Neural cell (in vitro differentiated cells): ENCODE results near the gene TBC1D14. TPM values are rescaled to one million over a fixed set of nuclear protein-coding genes. Genes with fewer than 3 reads are reported as not detected.

Experiments used
- H2AFZ ChIP-seq: fragments of 200-600, 300-800 bp; sonication (generic), shearing (Covaris generic); 2 replicates; pipeline ENCODE4 v1.6.0; 2014; ENCODE audit warnings: low read depth, mild to moderate bottlenecking, antibody characterized with exemption, low read length, moderate library complexity
- H3F3A ChIP-seq: fragments of 200-600 bp; shearing (Covaris generic); 2 replicates; pipeline ENCODE4 v1.6.1; 2016; ENCODE audit warnings: mild to moderate bottlenecking, moderate library complexity, mixed read lengths, antibody characterized with exemption, low read length; ENCODE audit not compliant: insufficient read depth, poor library complexity, severe bottlenecking
- H3K27ac ChIP-seq: fragments of 200-600, 300-800 bp; sonication (generic), shearing (Covaris generic); 2 replicates; pipeline ENCODE4 v1.5.1; 2014; ENCODE audit warnings: mild to moderate bottlenecking, low read length, moderate library complexity
- H3K27me3 ChIP-seq: fragments of 300-800, 200-600 bp; sonication (generic), shearing (Covaris generic); 2 replicates; pipeline ENCODE4 v1.6.0; 2014; ENCODE audit warnings: mild to moderate bottlenecking, low read depth, low read length, moderate library complexity; ENCODE audit not compliant: insufficient read depth
- H3K36me3 ChIP-seq: fragments of 300-800, 200-600 bp; sonication (generic), shearing (Covaris generic); 2 replicates; pipeline ENCODE4 v1.5.1; 2014; ENCODE audit warnings: mild to moderate bottlenecking, antibody characterized with exemption, low read length, moderate library complexity; ENCODE audit not compliant: insufficient read depth
- H3K4me2 ChIP-seq: fragments of 300-800, 200-600 bp; sonication (generic), shearing (Covaris generic); 2 replicates; pipeline ENCODE4 v1.6.0; 2014; ENCODE audit warnings: mild to moderate bottlenecking, low read length
- H3K4me3 ChIP-seq: fragments of 300-800, 200-600 bp; sonication (generic), shearing (Covaris generic); 2 replicates; pipeline ENCODE4 v1.5.1; 2014; ENCODE audit warnings: mild to moderate bottlenecking, low read length, moderate library complexity
- H3K79me2 ChIP-seq: fragments of 200-600 bp; shearing (Covaris generic); replicated peaks from 2 replicates; pipeline ENCODE4 v1.6.0; 2014; ENCODE audit warnings: mild to moderate bottlenecking, low read length, moderate library complexity; ENCODE audit not compliant: insufficient read depth
- H3K9ac ChIP-seq: fragments of 300-800, 200-600 bp; sonication (generic), shearing (Covaris generic); 2 replicates; pipeline ENCODE4 v1.6.1; 2016; ENCODE audit warnings: mild to moderate bottlenecking, low read length, mixed read lengths
- H3K9me2 ChIP-seq: fragments of 200-600 bp; shearing (Covaris generic); 2 replicates; pipeline ENCODE4 v1.6.1; 2016; ENCODE audit warnings: mild to moderate bottlenecking, low read length, mixed read lengths; ENCODE audit not compliant: insufficient read depth
- H3K9me3 ChIP-seq: fragments of 200-600, 300-800 bp; sonication (generic), shearing (Covaris generic); 2 replicates; pipeline ENCODE4 v1.6.1; 2016; ENCODE audit warnings: mild to moderate bottlenecking, mixed run types, low read length, moderate library complexity, mixed read lengths
- H4K20me1 ChIP-seq: fragments of 200-600 bp; shearing (Covaris generic); 2 replicates; pipeline ENCODE4 v1.6.1; 2016; ENCODE audit warnings: mild to moderate bottlenecking, mixed run types; ENCODE audit not compliant: insufficient read depth
- CTCF ChIP-seq: fragments of 450-650 bp; IDR thresholded peaks from 2 replicates; pipeline ENCODE4 v1.5.1; 2014; ENCODE audit warnings: antibody characterized with exemption, mild to moderate bottlenecking, moderate library complexity; ENCODE audit not compliant: poor library complexity, severe bottlenecking
- EP300 ChIP-seq: fragments of 450-650 bp; conservative IDR thresholded peaks from 2 replicates; pipeline ENCODE4 v1.6.1; 2014; ENCODE audit warnings: antibody characterized with exemption, mild to moderate bottlenecking, moderate library complexity; ENCODE audit not compliant: poor library complexity, severe bottlenecking
- EZH2 ChIP-seq: fragments of 200-600, 300-800 bp; shearing (Covaris generic), sonication (generic); IDR thresholded peaks from 2 replicates; pipeline ENCODE4 v1.6.1; 2014; ENCODE audit warnings: antibody characterized with exemption, low read length, borderline replicate concordance, mild to moderate bottlenecking; ENCODE audit not compliant: insufficient read depth, poor library complexity, severe bottlenecking
- MXI1 ChIP-seq: fragments of 450-650 bp; conservative IDR thresholded peaks from 2 replicates; pipeline ENCODE4 v1.6.1; 2014; ENCODE audit warnings: antibody characterized with exemption, mild to moderate bottlenecking; ENCODE audit not compliant: poor library complexity, severe bottlenecking
- POLR2AphosphoS5 ChIP-seq: IDR thresholded peaks from 2 replicates; pipeline ENCODE4 v1.6.1; 2012
- RAD21 ChIP-seq: fragments of 450-650 bp; conservative IDR thresholded peaks from 2 replicates; pipeline ENCODE4 v1.6.1; 2014; ENCODE audit warnings: antibody characterized with exemption, mild to moderate bottlenecking, moderate library complexity
- REST ChIP-seq: IDR thresholded peaks from 2 replicates; pipeline ENCODE4 v1.6.1; 2012; ENCODE audit warnings: borderline replicate concordance
- SMC3 ChIP-seq: fragments of 450-650 bp; conservative IDR thresholded peaks from 2 replicates; pipeline ENCODE4 v1.6.1; 2014; ENCODE audit warnings: antibody characterized with exemption, mild to moderate bottlenecking, moderate library complexity; ENCODE audit not compliant: poor library complexity
- TAF1 ChIP-seq: IDR thresholded peaks from 2 replicates; pipeline ENCODE4 v1.6.1; 2012; ENCODE audit warnings: low read depth
- polyA plus RNA-seq: library from polyadenylated mRNA; depleted of rRNA; stranded (reverse); fragments of >200 nt; gene quantifications from 2 replicates; pipeline ENCODE4 v1.2.3, GENCODE V29; 2014

TBC1D14 gene
- polyA plus RNA-seq, 1 donor from 2014 or later, result 125 TPM

- Histone ChIP-seq H3K27ac (no peak overlapping the region), H3K79me2 (no peaks in the 10 kb centered on the region), H3K36me3 (no peaks in the 10 kb centered on the region), H4K20me1 (no peaks in the 10 kb centered on the region), H3K9me3 (no peaks in the 10 kb centered on the region), H3K27me3 (no peaks in the 10 kb centered on the region), H3F3A (no peaks in the 10 kb centered on the region), H3K9ac (no peak overlapping the region), H2AFZ (no peak overlapping the region), H3K4me2 (no peak overlapping the region), H3K4me3 (no peak overlapping the region), H3K9me2 (no peaks in the 10 kb centered on the region)
- no peak for TF ChIP-seq SMC3
Measured at GRCh38 chr4:7002336-7002735, 92.7 kb downstream of the TBC1D14 start.

GRCh38 chr4:7003176-7003878, 93.7 kb downstream of the TBC1D14 start:
- Histone ChIP-seq H3K79me2 (no peaks in the 10 kb centered on the region), H3K36me3 (no peaks in the 10 kb centered on the region), H3F3A (no peaks in the 10 kb centered on the region), H3K27ac (no peak overlapping the region), H3K9ac (no peak overlapping the region), H4K20me1 (no peaks in the 10 kb centered on the region), H3K9me3 (no peaks in the 10 kb centered on the region), H3K9me2 (no peaks in the 10 kb centered on the region), H3K4me3 (no peak overlapping the region), H2AFZ (no peak overlapping the region), H3K27me3 (no peaks in the 10 kb centered on the region), H3K4me2 (no peak overlapping the region)
- TF ChIP-seq CTCF, result no peak
- TF ChIP-seq SMC3, result no peak
- TF ChIP-seq EZH2, result no peak
- no peak for TF ChIP-seq RAD21
- TF ChIP-seq MXI1, result no peak
- TF ChIP-seq POLR2AphosphoS5, result no peak
- no peak for TF ChIP-seq EP300
- TF ChIP-seq REST, result no peak
- TF ChIP-seq TAF1, result no peak

- H3K9ac ChIP-seq, result no peak overlapping the region
- no peak overlapping the region for H3K27ac ChIP-seq
- H3K4me3 ChIP-seq, result no peak overlapping the region
- no peak overlapping the region for H3K4me2 ChIP-seq
- no peaks in the 10 kb centered on the region for H3F3A ChIP-seq
- no peaks in the 10 kb centered on the region for H3K36me3 ChIP-seq
- no peaks in the 10 kb centered on the region for H3K9me2 ChIP-seq
- H3K79me2 ChIP-seq, result no peaks in the 10 kb centered on the region
- no peaks in the 10 kb centered on the region for H3K27me3 ChIP-seq
- TF ChIP-seq EZH2, result no peak
- TF ChIP-seq EP300, result no peak
- no peak for TF ChIP-seq SMC3
- TF ChIP-seq TAF1, result no peak
- no peak for TF ChIP-seq POLR2AphosphoS5
- H4K20me1 ChIP-seq, result no peaks in the 10 kb centered on the region
- H3K9me3 ChIP-seq, result no peaks in the 10 kb centered on the region
- H2AFZ ChIP-seq, result no peak overlapping the region
Measured at GRCh38 chr4:7003879-7004240, 94.2 kb downstream of the TBC1D14 start.
